Psoas muscle (tissue), 8 donors: ENCODE data around the gene WWOX. TPM values are rescaled to one million over a fixed set of nuclear protein-coding genes. Genes with fewer than 3 reads are reported as not detected.
A peak's percentile ranks its signal among the peaks of the same experiment; 100 is the strongest.

Source experiments
- ATAC-seq, 4 donors: fragments of 200-7000 bp; cut with Tn5 transposase; one replicate each; pipeline ENCODE4 v1.9.1; 2020; ENCODE audit warnings: moderate library complexity in 3 of 4, mild to moderate bottlenecking in 2 of 4
- DNase-seq, 2 donors: peaks; one replicate each; pipeline ENCODE4 v3.0.0-alpha.2; 2020
- H3K27ac ChIP-seq: fragments of 200-600 bp; one replicate; pipeline ENCODE4 v1.8.0; 2022
- H3K27me3 ChIP-seq, 3 donors: fragments of 200-600 bp in 1 of 3; one replicate each; pipeline versions ENCODE4 v1.6.1 to v1.8.0; 2013 to 2022; ENCODE audit warnings: low read length in 2 of 3, mild to moderate bottlenecking in 2 of 3, moderate library complexity in 1 of 3; ENCODE audit not compliant: insufficient read depth in 3 of 3
- H3K36me3 ChIP-seq, 2 donors: fragments of 200-600 bp in 1 of 2; one replicate each; pipeline versions ENCODE4 v1.6.1 to v1.8.0; 2013 to 2022; ENCODE audit warnings: low read depth in 1 of 2, mild to moderate bottlenecking in 1 of 2, moderate library complexity in 1 of 2; ENCODE audit not compliant: insufficient read depth in 1 of 2
- H3K4me1 ChIP-seq: fragments of 200-600 bp; one replicate; pipeline ENCODE4 v1.8.0; 2022
- H3K4me3 ChIP-seq: fragments of 200-600 bp; one replicate; pipeline ENCODE4 v1.8.0; 2022; ENCODE audit warnings: mild to moderate bottlenecking
- H3K9me3 ChIP-seq: fragments of 200-600 bp; one replicate; pipeline ENCODE4 v1.8.0; 2022
- WGBS, 3 donors: extraction: QIAGEN DNeasy Blood & Tissue Kit; methylation state at CpG; one replicate each; pipeline versions ENCODE4 v1.1.6 to v1.1.7; 2013; 5-methylcytosine and 5-hydroxymethylcytosine counted together
- intact Hi-C, 2 donors: fragments of 100-400 bp; cut with DNase I; formaldehyde crosslinking; loops; one replicate each; pipeline versions ENCODE4 v1.11.0 to v1.14.2; 2022
- polyA plus RNA-seq, 3 donors: library from polyadenylated mRNA; stranded (reverse); fragments of 200-250 nt; gene quantifications; one replicate each; pipeline ENCODE4 v1.2.3, GENCODE V29; 2013
- total RNA-seq, 4 donors: library from RNA; stranded (reverse); fragmentation: NEBNext Ultra II Directional in 2 of 4; extraction: Animal tissue kit (Norgen Biotek cat#: 25700) in 2 of 4; gene quantifications; one replicate each; pipeline versions ENCODE4 v1.2.1 to v1.2.4, GENCODE V29; 2021 to 2023
- TF ChIP-seq, protein P1 (sequence below): fragments of 200-600 bp; IDR thresholded peaks from one replicate; pipeline ENCODE4 v1.8.0; 2022; ENCODE audit warnings: antibody characterized with exemption
- donor health status: healthy with polysubstance abuse.
- donor health status: DM: no; HTN: no; CAD: no; lungs with moderate emphysema.
- donor health status: Bipolar disorder and iron deficiency.
- donor health status: healthy.
- donor health status: DM: yes; HTN: yes; CAD: no.
- donor health status: DM: no; HTN: no; CAD: no.
- donor health status: DM: no; HTN: no; CAD: no.
- donor health status: DM: yes; HTN: yes; CAD: no.

Gene WWOX
- total and polyA plus RNA-seq, 7 donors: 3.1 to 6.6 (median 5.0) TPM

DNA sequence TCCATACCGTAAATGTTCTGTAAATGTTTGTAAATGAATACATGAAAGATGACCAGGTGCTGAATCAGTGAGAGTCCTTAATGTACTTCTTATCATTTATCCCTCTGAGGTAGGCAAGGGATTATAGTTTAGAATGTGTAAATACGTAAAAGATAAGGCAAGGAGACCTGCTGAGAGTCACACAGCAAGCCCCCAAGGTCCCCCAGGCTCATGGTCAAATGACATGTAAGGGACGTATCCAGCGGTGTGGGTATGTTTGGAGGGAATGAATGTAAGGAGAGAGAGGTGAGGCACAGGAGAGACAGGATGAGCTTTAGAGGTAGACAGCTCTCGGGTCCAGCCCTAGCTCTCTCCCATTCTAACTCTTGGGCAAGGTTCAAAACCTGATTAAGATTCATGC is 341.8 kb downstream of the WWOX start:
- TF ChIP-seq, protein P1, sequence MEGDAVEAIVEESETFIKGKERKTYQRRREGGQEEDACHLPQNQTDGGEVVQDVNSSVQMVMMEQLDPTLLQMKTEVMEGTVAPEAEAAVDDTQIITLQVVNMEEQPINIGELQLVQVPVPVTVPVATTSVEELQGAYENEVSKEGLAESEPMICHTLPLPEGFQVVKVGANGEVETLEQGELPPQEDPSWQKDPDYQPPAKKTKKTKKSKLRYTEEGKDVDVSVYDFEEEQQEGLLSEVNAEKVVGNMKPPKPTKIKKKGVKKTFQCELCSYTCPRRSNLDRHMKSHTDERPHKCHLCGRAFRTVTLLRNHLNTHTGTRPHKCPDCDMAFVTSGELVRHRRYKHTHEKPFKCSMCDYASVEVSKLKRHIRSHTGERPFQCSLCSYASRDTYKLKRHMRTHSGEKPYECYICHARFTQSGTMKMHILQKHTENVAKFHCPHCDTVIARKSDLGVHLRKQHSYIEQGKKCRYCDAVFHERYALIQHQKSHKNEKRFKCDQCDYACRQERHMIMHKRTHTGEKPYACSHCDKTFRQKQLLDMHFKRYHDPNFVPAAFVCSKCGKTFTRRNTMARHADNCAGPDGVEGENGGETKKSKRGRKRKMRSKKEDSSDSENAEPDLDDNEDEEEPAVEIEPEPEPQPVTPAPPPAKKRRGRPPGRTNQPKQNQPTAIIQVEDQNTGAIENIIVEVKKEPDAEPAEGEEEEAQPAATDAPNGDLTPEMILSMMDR: no peak
- H3K4me1 ChIP-seq: no peaks in the 10 kb centered on the region
- ATAC-seq: no peak
- no peaks in the 10 kb centered on the region for H3K27me3 ChIP-seq
- H3K9me3 ChIP-seq: no peaks in the 10 kb centered on the region
- H3K36me3 ChIP-seq: no peaks in the 10 kb centered on the region
- 78 to 97% (median 97%) methylated on average over 5 of the region's 5 CpGs for WGBS, 3 donors
- no peak overlapping the region for H3K27ac ChIP-seq
- H3K4me3 ChIP-seq: no peak overlapping the region
- intact Hi-C loops: loop anchor here in 1 of 2 donors (5.0 kb wide), 1 partner anchor 314 kb away; no protein-coding TSS in a partner anchor
- no peak for DNase-seq

DNA sequence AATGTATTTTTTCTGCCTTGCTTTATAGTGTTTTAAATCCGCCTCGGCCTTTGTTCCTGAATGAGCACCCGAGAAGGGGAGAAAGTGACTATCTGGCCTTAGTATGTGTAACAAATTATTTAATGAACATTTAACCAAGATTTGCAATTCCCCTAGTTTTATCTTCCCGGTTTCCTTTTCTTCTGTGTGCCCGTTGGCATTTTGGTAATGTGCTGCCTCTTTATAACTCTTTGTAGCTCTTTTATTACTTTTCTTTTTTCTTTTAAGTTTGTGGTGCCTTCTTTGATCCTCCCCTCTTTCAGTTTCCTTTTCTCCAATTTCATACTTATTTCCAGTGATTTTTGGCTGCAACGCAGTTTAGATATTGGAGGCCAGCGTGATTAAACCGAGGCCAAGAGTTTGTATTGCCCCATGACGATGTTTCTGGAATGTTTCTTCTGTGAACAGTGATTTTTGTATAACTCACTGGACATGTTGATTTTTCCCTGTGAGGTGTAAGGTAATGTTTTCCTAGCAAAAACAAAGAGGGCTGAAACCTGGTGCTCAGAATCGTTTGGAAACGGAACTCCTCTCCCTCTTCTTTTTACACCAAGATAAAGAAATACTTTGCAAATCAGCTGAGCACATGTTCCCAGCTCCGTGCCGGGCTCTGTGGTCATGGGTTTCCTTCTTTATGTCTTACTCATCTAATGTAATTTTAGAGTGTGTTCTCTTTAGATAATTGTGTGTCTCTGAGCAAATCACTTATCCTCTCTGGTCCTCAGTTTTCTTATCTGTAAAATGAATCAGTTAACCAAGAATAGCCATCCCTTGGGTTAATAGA is 344.3 kb downstream of the WWOX start:
- Histone ChIP-seq H3K27me3 (no peaks in the 10 kb centered on the region), H3K4me3 (peak overlapping the region; percentile 7), H3K4me1 (no peaks in the 10 kb centered on the region), H3K27ac (no peak overlapping the region), H3K36me3 (no peaks in the 10 kb centered on the region), H3K9me3 (no peaks in the 10 kb centered on the region)
- ATAC-seq (no peak), DNase-seq (no peak)
- TF ChIP-seq, protein P1: no peak
- 47 to 62% (median 51%) methylated on average over 13 of the region's 13 CpGs for WGBS, 3 donors
- intact Hi-C loops: loop anchor here in 1 of 2 donors (5.0 kb wide), 1 partner anchor 316 kb away; no protein-coding TSS in a partner anchor

GRCh38 chr16:78445818-78446217 is 346.4 kb downstream of the WWOX start:
- DNase-seq (no peak), ATAC-seq (no peak)
- no peaks in the 10 kb centered on the region for H3K36me3 ChIP-seq
- TF ChIP-seq, protein P1: no peak
- intact Hi-C loops: no loop called here
- no peaks in the 10 kb centered on the region for H3K9me3 ChIP-seq
- H3K27me3 ChIP-seq: no peaks in the 10 kb centered on the region
- H3K4me1 ChIP-seq: no peaks in the 10 kb centered on the region
- H3K27ac ChIP-seq: no peak overlapping the region
- 96 to 97% (median 97%) methylated on average over 5 of the region's 5 CpGs for WGBS, 3 donors
- no peak overlapping the region for H3K4me3 ChIP-seq

DNA sequence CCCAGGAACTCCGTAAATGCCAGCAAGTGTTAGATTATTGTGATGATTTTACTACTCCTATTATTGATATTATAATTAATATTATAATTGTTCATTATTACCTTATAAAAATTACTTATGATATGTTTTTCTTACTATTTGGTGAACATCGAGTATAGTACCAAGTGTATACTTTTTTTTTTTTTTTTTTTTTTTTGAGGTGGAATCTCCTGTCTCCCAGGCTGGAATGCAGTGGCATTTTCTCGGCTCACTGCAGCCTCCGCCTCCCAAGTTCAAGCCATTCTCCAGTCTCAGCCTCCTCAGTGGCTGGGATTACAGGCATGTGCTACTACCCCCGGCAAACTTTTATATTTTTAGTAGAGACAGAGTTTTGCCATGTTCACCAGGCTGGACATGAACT is 347.0 kb downstream of the WWOX start:
- Histone ChIP-seq H3K4me1 (no peaks in the 10 kb centered on the region), H3K9me3 (no peaks in the 10 kb centered on the region), H3K4me3 (no peak overlapping the region), H3K36me3 (no peaks in the 10 kb centered on the region), H3K27ac (no peak overlapping the region), H3K27me3 (no peaks in the 10 kb centered on the region)
- intact Hi-C loops: no loop called here
- DNase-seq (no peak), ATAC-seq (no peak)
- TF ChIP-seq, protein P1: no peak
- 85 to 97% (median 91%) methylated on average over 5 of the region's 5 CpGs for WGBS, 3 donors
